Measurements from ENCODE around the gene NFS1. TPM values are rescaled to one million over a fixed set of nuclear protein-coding genes. Genes with fewer than 3 reads are reported as not detected.

Gene NFS1
- total and polyA plus RNA-seq, 2 donors (not counting 1 experiment from before 2014, with no cell fraction given), result 29.0 to 30.6 TPM

- Histone ChIP-seq H3K9me3 (ENCODE audit: control extremely low read depth in 1 of 3, control insufficient read depth in 2 of 3, insufficient read depth in 1 of 3, low read length in 2 of 3) (no peaks in the 10 kb centered on the region), H3K4me3 (ENCODE audit: control extremely low read depth in 1 of 5, extremely low read depth in 1 of 5, insufficient read depth in 1 of 5, low read depth in 2 of 5, low read length in 4 of 5) (peak overlapping the region in 1 of 5 experiments; percentile 76), H3K27me3 (replicated peaks in 1 of 4; ENCODE audit: control extremely low read depth in 1 of 4, control insufficient read depth in 3 of 4, insufficient read depth in 4 of 4, low read length in 3 of 4) (no peaks in the 10 kb centered on the region), H3K4me1 (ENCODE audit: control insufficient read depth in 2 of 2, insufficient read depth in 2 of 2, low read length in 2 of 2) (peaks cover 44 to 54% of the 10 kb centered on the region in 2 donors), H3K4me2 (replicated peaks; ENCODE audit: low read depth, low read length, poor library complexity, severe bottlenecking) (peak overlapping the region; percentile 84), H3K27ac (ENCODE audit: low read length in 2 of 2) (peak overlapping the region in 1 of 2 donors; percentile 96), H4K20me1 (ENCODE audit: control insufficient read depth, insufficient read depth, low read length, poor library complexity, severe bottlenecking) (peaks cover 18% of the 10 kb centered on the region), H3K79me2 (ENCODE audit: control insufficient read depth, insufficient read depth, low read length) (peaks cover 88% of the 10 kb centered on the region), H2AFZ (ENCODE audit: insufficient read depth, low read depth, low read length, poor library complexity, severe bottlenecking) (no peak overlapping the region), H3K36me3 (replicated peaks in 1 of 2; ENCODE audit: control extremely low read depth in 1 of 2, control insufficient read depth in 1 of 2, extremely low read depth in 1 of 2, insufficient read depth in 2 of 2, low read length in 1 of 2) (peaks cover 0 to 7% of the 10 kb centered on the region in 2 experiments), H3K9ac (ENCODE audit: low read length) (no peak overlapping the region)
- ATAC-seq (ENCODE audit: low read depth) (no peak), DNase-seq (no peak)
- no CpG with 5 or more reads among the region's 2 CpGs for WGBS (ENCODE audit: insufficient coverage)
- intact Hi-C loops (cut with micrococcal nuclease), result no loop called here
- Mint-ChIP-seq H3K4me3 (peak overlapping the region; percentile 38), H3K27me3 (no peaks in the 10 kb centered on the region), H3K27ac (no peak overlapping the region), H3K9me3 (ENCODE audit: insufficient read depth) (no peaks in the 10 kb centered on the region), H3K4me1 (peaks cover 71% of the 10 kb centered on the region)
- CTCF ChIA-PET, result no interaction called here
- POLR2A ChIA-PET, result no interaction called here
- TF ChIP-seq EZH2 (IDR thresholded peaks at IDR 0.05; ENCODE audit: borderline replicate concordance, insufficient read depth, low read depth, low read length, poor library complexity, severe bottlenecking) (no peak), CTCF (IDR thresholded peaks at IDR 0.05) (no peak)
These were observed 38.1 kb downstream of the NFS1 start for GRCh38 chr20:35661053-35661452.

- WGBS (ENCODE audit: insufficient coverage), result 100% methylated on average over 5 of the region's 10 CpGs
- H3K9ac ChIP-seq (ENCODE audit: low read length), result no peak overlapping the region
- Mint-ChIP-seq H3K27me3 (no peaks in the 10 kb centered on the region), H3K27ac (no peak overlapping the region), H3K4me3 (peak overlapping the region; percentile 38), H3K4me1 (peaks cover 71% of the 10 kb centered on the region), H3K9me3 (ENCODE audit: insufficient read depth) (no peaks in the 10 kb centered on the region)
- intact Hi-C loops (cut with micrococcal nuclease), result no loop called here
- ChIA-PET CTCF (interaction anchor here (0.6 kb wide), 1 partner anchor 132 kb away, joined by 3 read pairs; no protein-coding TSS in a partner anchor), POLR2A (interaction anchor here (0.6 to 0.7 kb wide), 2 partner anchors 16 to 82 kb away, joined by 3 read pairs; partner anchors contain the start of gene RBM39)
- TF ChIP-seq CTCF (IDR thresholded peaks at IDR 0.05), result no peak
- TF ChIP-seq EZH2 (IDR thresholded peaks at IDR 0.05; ENCODE audit: borderline replicate concordance, insufficient read depth, low read depth, low read length, poor library complexity, severe bottlenecking), result no peak
- H3K4me2 ChIP-seq (replicated peaks; ENCODE audit: low read depth, low read length, poor library complexity, severe bottlenecking), result peak overlapping the region; percentile 84
- ATAC-seq (ENCODE audit: low read depth) (no peak), DNase-seq (no peak)
- H3K27ac ChIP-seq (ENCODE audit: low read length in 2 of 2), result peak overlapping the region in 1 of 2 donors; percentile 96
- no peaks in the 10 kb centered on the region for H3K27me3 ChIP-seq (replicated peaks in 1 of 4; ENCODE audit: control extremely low read depth in 1 of 4, control insufficient read depth in 3 of 4, insufficient read depth in 4 of 4, low read length in 3 of 4)
- H4K20me1 ChIP-seq (ENCODE audit: control insufficient read depth, insufficient read depth, low read length, poor library complexity, severe bottlenecking), result peaks cover 18% of the 10 kb centered on the region
- H3K36me3 ChIP-seq (replicated peaks in 1 of 2; ENCODE audit: control extremely low read depth in 1 of 2, control insufficient read depth in 1 of 2, extremely low read depth in 1 of 2, insufficient read depth in 2 of 2, low read length in 1 of 2), result peaks cover 0 to 12% of the 10 kb centered on the region in 2 experiments
- no peak overlapping the region for H3K4me3 ChIP-seq (ENCODE audit: control extremely low read depth in 1 of 5, extremely low read depth in 1 of 5, insufficient read depth in 1 of 5, low read depth in 2 of 5, low read length in 4 of 5)
- peaks cover 44 to 54% of the 10 kb centered on the region in 2 donors for H3K4me1 ChIP-seq (ENCODE audit: control insufficient read depth in 2 of 2, insufficient read depth in 2 of 2, low read length in 2 of 2)
- no peaks in the 10 kb centered on the region for H3K9me3 ChIP-seq (ENCODE audit: control extremely low read depth in 1 of 3, control insufficient read depth in 2 of 3, insufficient read depth in 1 of 3, low read length in 2 of 3)
- H2AFZ ChIP-seq (ENCODE audit: insufficient read depth, low read depth, low read length, poor library complexity, severe bottlenecking), result no peak overlapping the region
- peaks cover 96% of the 10 kb centered on the region for H3K79me2 ChIP-seq (ENCODE audit: control insufficient read depth, insufficient read depth, low read length)
These were observed 38.8 kb downstream of the NFS1 start for GRCh38 chr20:35660122-35660937.
